GM21619 (cell line): ENCODE results near the gene S100A16.
"Not testable (repeated sequence)": the region's sequence is repeated elsewhere in the genome, so short reads cannot be mapped to it uniquely, and the experiment has no call there.

Experiments
- ATAC-seq: cut with Tn5 transposase; IDR thresholded peaks from one replicate; pipeline ENCODE4 v1.9.1; 2021; ENCODE audit not compliant: unreplicated experiment

Gene S100A16

GRCh38 chr1:153565529-153566374, 47.2 kb downstream of the S100A16 start, which contains the start of gene S100A2:
Gene S100A2, minus strand, starts transcription at chr1:153565844. Its CDS starts 1,967 bp downstream, at chr1:153563877.
- ATAC-seq: peak; percentile 44

GRCh38 chr1:153563991-153564390, 48.9 kb downstream of the S100A16 start:
- ATAC-seq: no peak

GRCh38 chr1:153563483-153563901, 49.4 kb downstream of the S100A16 start:
- no peak for ATAC-seq

GRCh38 chr1:153562021-153562420, 50.9 kb downstream of the S100A16 start:
- ATAC-seq: not testable (repeated sequence)

GRCh38 chr1:153561466-153561985, 51.4 kb downstream of the S100A16 start:
- no peak for ATAC-seq

- ATAC-seq: no peak
Measured at GRCh38 chr1:153560771-153561465, 52.0 kb downstream of the S100A16 start.

- no peak for ATAC-seq
Measured at GRCh38 chr1:153560241-153560640, 52.7 kb downstream of the S100A16 start.

GRCh38 chr1:153557877-153558276, 55.1 kb downstream of the S100A16 start:
- no peak for ATAC-seq
